Hematopoietic multipotent progenitor cell treated with erythropoietin and hydrocortisone succinate and interleukin-3 and kit ligand, for 6 days (in vitro differentiated cells): ENCODE measurements around the gene GLP2R.

Experiments used
- DNase-seq: peaks from one replicate; pipeline ENCODE4 v3.0.0-alpha.2; 2015

The GLP2R gene

GRCh38 chr17:9859781-9860180 is 34.1 kb downstream of the GLP2R start:
- DNase-seq = no peak

DNA sequence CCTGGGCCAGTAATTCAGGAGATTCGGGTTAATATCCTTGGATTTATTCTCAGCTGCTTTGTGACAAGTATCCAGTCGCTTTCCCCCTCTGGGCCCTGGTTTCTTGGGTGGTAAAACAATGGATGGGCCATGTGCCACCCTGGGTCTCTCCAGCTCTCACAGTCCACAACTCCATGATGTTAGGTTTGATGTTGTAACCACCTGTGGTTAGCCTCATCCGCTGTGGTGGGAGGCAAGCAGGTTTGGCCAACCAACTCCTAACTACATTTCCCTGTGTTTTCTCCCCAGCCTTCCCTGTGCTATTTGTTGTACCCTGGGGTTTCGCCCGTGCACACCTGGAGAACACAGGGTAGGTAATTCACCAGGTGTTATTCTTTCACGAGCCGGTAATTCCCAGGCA is 35.1 kb downstream of the GLP2R start:
- DNase-seq = no peak

DNA sequence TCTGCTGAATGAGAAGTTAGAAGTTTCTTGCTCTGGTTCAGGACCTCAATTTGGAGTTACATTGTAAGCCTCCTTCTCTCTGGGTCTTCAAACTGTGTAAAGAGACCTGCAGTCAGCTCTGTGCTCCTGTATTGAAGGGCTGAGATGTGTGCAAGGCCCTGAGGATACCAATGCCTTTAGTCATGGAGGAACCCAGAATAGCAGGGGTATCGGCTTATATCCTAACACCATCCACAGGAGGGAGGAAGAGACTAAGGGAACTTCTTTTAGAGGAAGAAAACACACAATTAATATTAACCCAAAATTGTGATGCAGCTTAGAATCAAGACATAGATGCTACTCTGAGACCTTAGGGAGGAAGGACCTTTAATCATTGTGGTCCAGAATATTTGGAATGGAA is 36.5 kb downstream of the GLP2R start:
- DNase-seq = no peak

GRCh38 chr17:9862949-9863348 is 37.2 kb downstream of the GLP2R start:
- no peak for DNase-seq

- DNase-seq = peak; percentile 4
Measured at GRCh38 chr17:9865586-9865985, 39.9 kb downstream of the GLP2R start.

DNA sequence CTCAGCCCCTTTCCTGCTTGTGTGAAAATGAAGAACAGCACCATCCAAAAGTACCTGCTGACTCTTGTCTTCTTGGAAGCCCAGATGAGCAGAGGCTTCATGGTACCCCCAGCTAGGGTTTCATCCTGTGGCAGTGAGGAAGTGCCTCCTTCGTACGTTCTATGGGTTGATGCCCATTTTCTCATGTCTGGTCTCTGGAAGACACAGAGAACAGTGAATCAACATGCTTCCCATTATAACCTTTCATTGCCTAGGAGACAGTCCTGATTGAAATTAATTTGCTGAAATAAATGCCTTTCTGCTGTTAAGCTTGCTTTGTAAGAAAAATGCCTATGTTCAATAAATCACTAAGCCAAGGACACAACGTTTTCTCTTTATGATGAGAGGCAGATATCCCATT is 42.8 kb downstream of the GLP2R start:
- DNase-seq = no peak

- DNase-seq = no peak
Measured at GRCh38 chr17:9872852-9873251, 47.1 kb downstream of the GLP2R start.

- no peak for DNase-seq
Measured at GRCh38 chr17:9874722-9875121, 49.0 kb downstream of the GLP2R start.

- no peak for DNase-seq
Measured at GRCh38 chr17:9875441-9875840, 49.7 kb downstream of the GLP2R start.

GRCh38 chr17:9878356-9878755 is 52.6 kb downstream of the GLP2R start:
- no peak for DNase-seq

GRCh38 chr17:9878786-9879525 is 53.2 kb downstream of the GLP2R start:
- DNase-seq = no peak

- no peak for DNase-seq
Measured at GRCh38 chr17:9880582-9880999, 54.9 kb downstream of the GLP2R start.

DNA sequence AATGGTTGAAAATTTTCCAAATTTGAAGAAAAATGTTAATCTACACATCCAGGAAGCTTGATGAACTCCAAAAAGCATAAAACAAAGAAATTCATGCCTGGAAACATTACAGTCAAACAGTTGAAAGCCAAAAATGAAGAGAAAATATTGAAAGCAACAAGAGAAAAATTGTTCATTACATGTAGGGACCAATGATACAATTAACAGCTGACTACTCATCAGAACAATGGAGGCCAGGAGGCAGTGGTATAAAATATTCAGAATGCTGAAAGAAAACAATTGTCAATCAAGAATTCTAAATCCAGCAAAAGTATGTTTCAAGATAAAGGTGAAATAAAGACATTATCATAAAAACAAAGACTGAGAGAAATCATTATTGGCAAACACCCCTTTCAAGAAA is 57.7 kb downstream of the GLP2R start:
- DNase-seq = no peak

- DNase-seq = no peak
Measured at GRCh38 chr17:9886141-9886930, 60.6 kb downstream of the GLP2R start.

DNA sequence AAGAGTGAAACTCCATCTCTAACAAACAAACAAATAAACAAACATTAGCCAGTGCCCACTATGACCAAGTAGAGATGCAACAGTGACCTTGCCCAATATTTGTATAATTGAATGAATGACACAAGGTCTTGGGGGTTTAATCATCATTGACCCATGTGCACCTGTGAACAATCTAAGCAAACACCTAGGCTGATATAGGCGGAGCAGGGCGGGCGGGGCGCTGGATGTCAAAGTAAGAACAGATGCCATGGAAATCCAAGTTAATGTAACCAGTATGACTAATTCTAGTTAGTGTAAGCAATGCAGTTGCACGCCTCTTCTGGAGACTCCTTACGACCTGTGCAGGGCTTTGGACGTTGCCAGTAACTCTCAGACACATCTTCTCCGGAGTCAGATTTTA is 61.8 kb downstream of the GLP2R start:
- no peak for DNase-seq

GRCh38 chr17:9890124-9890523 is 64.4 kb downstream of the GLP2R start:
- peak; percentile 73 for DNase-seq

DNA sequence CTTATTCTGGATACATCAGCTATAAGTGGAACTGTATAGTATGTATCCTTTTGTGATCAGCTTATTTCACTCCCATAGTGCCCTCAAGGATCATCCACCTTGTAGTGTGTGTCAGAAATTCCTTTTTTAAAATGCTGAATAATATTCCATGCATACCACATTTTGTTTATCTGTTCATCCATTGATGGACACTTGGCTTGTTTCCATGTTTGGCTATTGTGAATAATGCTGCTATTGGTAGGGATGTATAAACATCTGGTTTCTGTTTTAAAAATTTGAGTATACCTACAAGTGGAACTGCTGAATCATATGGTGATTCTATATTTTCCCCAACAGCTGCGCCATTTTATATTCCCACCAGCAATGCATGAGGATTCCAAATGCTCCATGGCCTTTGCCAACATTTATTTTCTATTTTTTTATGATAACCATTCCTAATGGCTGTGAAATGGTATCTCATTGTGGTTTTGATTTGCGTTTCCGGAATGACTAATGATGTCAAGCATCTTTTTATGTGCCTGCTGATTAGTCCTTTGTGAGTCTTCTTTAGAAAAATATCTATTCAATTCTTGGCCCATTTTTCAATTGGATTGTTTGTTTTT is 67.8 kb downstream of the GLP2R start:
- DNase-seq = no peak

DNA sequence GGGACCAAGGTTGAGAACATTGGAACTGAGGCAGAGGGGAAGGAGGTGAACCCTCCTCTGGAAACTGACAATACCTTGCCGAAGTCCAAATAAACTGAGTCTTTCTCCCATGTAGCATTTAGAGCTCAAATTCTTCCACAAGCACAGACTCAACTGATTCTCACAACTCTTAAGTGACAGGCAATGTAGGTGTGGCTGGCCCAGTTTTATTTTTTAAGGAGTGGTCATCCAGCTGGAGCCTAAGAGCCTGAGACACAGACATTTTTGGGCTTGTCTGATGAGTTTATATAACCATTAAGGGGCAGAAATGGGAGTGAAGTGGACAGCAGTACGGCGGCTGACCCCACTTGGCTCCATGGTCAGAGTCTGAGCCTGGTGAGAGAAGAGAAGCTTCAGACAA is 68.5 kb downstream of the GLP2R start:
- no peak for DNase-seq

GRCh38 chr17:9895923-9896322 is 70.2 kb downstream of the GLP2R start:
- DNase-seq = no peak

- no peak for DNase-seq
Measured at GRCh38 chr17:9897372-9897968, 71.7 kb downstream of the GLP2R start.

- no peak for DNase-seq
Measured at GRCh38 chr17:9898812-9899211, 73.1 kb downstream of the GLP2R start.

- no peak for DNase-seq
Measured at GRCh38 chr17:9899280-9900043, 73.7 kb downstream of the GLP2R start.

DNA sequence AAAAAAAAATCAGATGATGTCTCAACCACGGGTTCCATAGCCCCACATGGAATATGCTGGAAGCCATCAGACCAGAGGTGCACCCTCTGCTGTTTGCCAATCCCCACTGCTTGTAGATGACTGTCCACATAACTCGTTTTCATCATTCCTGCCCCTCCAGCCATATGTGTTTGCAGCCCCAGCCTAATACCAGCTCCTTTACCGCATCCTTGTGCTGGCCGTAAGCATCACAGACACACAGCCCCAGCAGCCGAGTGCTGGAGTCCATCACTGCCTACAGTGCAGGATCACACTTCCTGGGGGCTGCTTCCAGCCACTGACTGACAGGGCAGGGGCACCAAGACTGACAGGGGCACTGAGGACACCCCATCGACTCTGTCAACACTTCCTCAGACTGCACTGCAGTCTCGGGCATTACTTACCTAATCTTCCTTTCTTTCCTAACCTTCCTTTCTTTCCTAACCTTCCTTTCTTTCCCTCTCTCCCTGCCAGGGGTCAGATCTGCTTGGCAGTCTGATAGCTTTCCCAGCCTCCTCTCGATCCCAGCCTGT is 74.4 kb downstream of the GLP2R start:
- no peak for DNase-seq
